ENCODE results near the gene OSR1.
"Not testable (repeated sequence)": the region's sequence is repeated elsewhere in the genome, so short reads cannot be mapped to it uniquely, and the experiment has no call there.

OSR1 gene

GRCh38 chr2:19358242-19359020 lies at the start of gene OSR1:
Gene OSR1, minus strand, starts transcription at chr2:19358623. Its CDS starts 4,818 bp downstream, at chr2:19353805.
- DNase-seq, result peak; percentile 18

- no peak for DNase-seq
Observed at GRCh38 chr2:19403785-19404184, 45.4 kb upstream of the OSR1 start.

GRCh38 chr2:19392191-19392590 lies 33.8 kb upstream of the OSR1 start:
- no peak for DNase-seq

GRCh38 chr2:19389469-19389868 lies 31.0 kb upstream of the OSR1 start:
- DNase-seq, result not testable (repeated sequence)

- DNase-seq, result no peak
Observed at GRCh38 chr2:19380532-19380931, 22.1 kb upstream of the OSR1 start.

GRCh38 chr2:19378939-19379338 lies 20.5 kb upstream of the OSR1 start:
- DNase-seq, result no peak

GRCh38 chr2:19377717-19378116 lies 19.3 kb upstream of the OSR1 start:
- no peak for DNase-seq

GRCh38 chr2:19373352-19373751 lies 14.9 kb upstream of the OSR1 start:
- no peak for DNase-seq

- no peak for DNase-seq
Observed at GRCh38 chr2:19371996-19372582, 13.7 kb upstream of the OSR1 start.

- peak; percentile 47 for DNase-seq
Observed at GRCh38 chr2:19369341-19369955, 11.0 kb upstream of the OSR1 start.

- DNase-seq, result no peak
Observed at GRCh38 chr2:19368760-19369159, 10.3 kb upstream of the OSR1 start.

- no peak for DNase-seq
Observed at GRCh38 chr2:19367326-19367725, 8.9 kb upstream of the OSR1 start.

- DNase-seq, result no peak
Observed at GRCh38 chr2:19365126-19365525, 6.7 kb upstream of the OSR1 start.

- no peak for DNase-seq
Observed at GRCh38 chr2:19364014-19364413, 5.6 kb upstream of the OSR1 start.

- DNase-seq, result no peak
Observed at GRCh38 chr2:19363474-19363778, 5.0 kb upstream of the OSR1 start.

GRCh38 chr2:19362755-19363473 lies 4.5 kb upstream of the OSR1 start:
- peak; percentile 73 for DNase-seq

GRCh38 chr2:19362094-19362754 lies 3.8 kb upstream of the OSR1 start:
- no peak for DNase-seq

- DNase-seq, result no peak
Observed at GRCh38 chr2:19361325-19361990, 3.0 kb upstream of the OSR1 start.

GRCh38 chr2:19360966-19361321 lies 2.5 kb upstream of the OSR1 start:
- no peak for DNase-seq

GRCh38 chr2:19360266-19360965 lies 2.0 kb upstream of the OSR1 start:
- DNase-seq, result no peak

- DNase-seq, result no peak
Observed at GRCh38 chr2:19359456-19359855, 1.0 kb upstream of the OSR1 start.

- no peak for DNase-seq
Observed at GRCh38 chr2:19359021-19359357, 566 bp upstream of the OSR1 start.
